SU-DHL-6 (cell line): ENCODE data around the gene NCAM2.

Experiments
- EZH2phosphoT487 ChIP-seq: fragments of 200-600 bp; sonication (generic), shearing (Covaris generic); conservative IDR thresholded peaks from 2 replicates; pipeline ENCODE4 v1.6.1; 2018; ENCODE audit warnings: mild to moderate bottlenecking, antibody characterized with exemption, low read length, moderate library complexity, mixed read lengths
- TF ChIP-seq, protein P1 (sequence below): fragments of 200-600 bp; sonication (generic); IDR thresholded peaks from one replicate; pipeline ENCODE4 v1.5.1; 2017; ENCODE audit warnings: antibody characterized with exemption, mild to moderate bottlenecking, low read length, moderate library complexity; ENCODE audit not compliant: insufficient read depth, poor library complexity, severe bottlenecking

DNA sequence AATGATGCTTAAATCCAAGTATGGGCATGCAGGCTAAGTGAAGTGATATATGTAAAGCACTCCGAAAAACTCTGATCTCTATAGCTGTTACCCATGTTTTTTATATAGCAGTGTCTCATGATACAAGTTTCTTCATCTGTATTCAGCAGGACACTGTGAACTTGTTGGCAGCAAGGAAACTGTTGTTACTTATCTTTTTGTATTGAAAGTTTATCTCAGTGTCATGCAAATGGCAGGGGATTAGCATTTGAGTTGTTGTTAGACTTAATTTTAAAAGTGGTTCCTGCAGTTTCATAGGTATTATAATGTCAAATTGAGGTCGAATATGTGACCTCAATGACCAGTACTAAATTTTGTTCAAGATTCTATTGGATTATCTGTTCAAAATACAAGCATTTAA, 47.9 kb downstream of the NCAM2 start:
- TF ChIP-seq, protein P1, sequence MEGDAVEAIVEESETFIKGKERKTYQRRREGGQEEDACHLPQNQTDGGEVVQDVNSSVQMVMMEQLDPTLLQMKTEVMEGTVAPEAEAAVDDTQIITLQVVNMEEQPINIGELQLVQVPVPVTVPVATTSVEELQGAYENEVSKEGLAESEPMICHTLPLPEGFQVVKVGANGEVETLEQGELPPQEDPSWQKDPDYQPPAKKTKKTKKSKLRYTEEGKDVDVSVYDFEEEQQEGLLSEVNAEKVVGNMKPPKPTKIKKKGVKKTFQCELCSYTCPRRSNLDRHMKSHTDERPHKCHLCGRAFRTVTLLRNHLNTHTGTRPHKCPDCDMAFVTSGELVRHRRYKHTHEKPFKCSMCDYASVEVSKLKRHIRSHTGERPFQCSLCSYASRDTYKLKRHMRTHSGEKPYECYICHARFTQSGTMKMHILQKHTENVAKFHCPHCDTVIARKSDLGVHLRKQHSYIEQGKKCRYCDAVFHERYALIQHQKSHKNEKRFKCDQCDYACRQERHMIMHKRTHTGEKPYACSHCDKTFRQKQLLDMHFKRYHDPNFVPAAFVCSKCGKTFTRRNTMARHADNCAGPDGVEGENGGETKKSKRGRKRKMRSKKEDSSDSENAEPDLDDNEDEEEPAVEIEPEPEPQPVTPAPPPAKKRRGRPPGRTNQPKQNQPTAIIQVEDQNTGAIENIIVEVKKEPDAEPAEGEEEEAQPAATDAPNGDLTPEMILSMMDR: no peak
- no peak for TF ChIP-seq EZH2phosphoT487
